H9 (cell line): ENCODE data around the gene ETV6. TPM values are rescaled to one million over a fixed set of nuclear protein-coding genes. Genes with fewer than 3 reads are reported as not detected.

Experiments
- DNase-seq: peaks from one replicate; pipeline ENCODE4 v3.0.0-alpha.2; 2017
- H2AFZ ChIP-seq: one replicate; pipeline ENCODE4 v1.6.1; 2013; ENCODE audit warnings: mild to moderate bottlenecking, low read length, control low read depth, moderate library complexity
- H2AK5ac ChIP-seq: 2 replicates; pipeline ENCODE4 v1.6.1; 2013; ENCODE audit warnings: low read length, control low read depth, mixed read lengths; ENCODE audit not compliant: insufficient read length
- H2BK120ac ChIP-seq: one replicate; pipeline ENCODE4 v1.6.1; 2013; ENCODE audit warnings: low read depth, mild to moderate bottlenecking, low read length, control low read depth, inconsistent platforms; ENCODE audit not compliant: poor library complexity, severe bottlenecking
- H2BK12ac ChIP-seq: 2 replicates; pipeline ENCODE4 v1.6.1; 2013; ENCODE audit warnings: low read length, control low read depth, mixed read lengths, low read depth; ENCODE audit not compliant: insufficient read length
- H2BK15ac ChIP-seq: 2 replicates; pipeline ENCODE4 v1.6.1; 2013; ENCODE audit warnings: low read depth, low read length, control low read depth
- H2BK20ac ChIP-seq: one replicate; pipeline ENCODE4 v1.6.1; 2013; ENCODE audit warnings: low read depth, mild to moderate bottlenecking, low read length, control low read depth, inconsistent platforms; ENCODE audit not compliant: poor library complexity, severe bottlenecking
- H2BK5ac ChIP-seq: 2 replicates; pipeline ENCODE4 v1.6.1; 2013; ENCODE audit warnings: low read length, control low read depth, mixed read lengths; ENCODE audit not compliant: insufficient read length
- H3K14ac ChIP-seq: 2 replicates; pipeline ENCODE4 v1.6.1; 2013; ENCODE audit warnings: low read length, control low read depth; ENCODE audit not compliant: insufficient read depth
- H3K18ac ChIP-seq: 2 replicates; pipeline ENCODE4 v1.6.1; 2013; ENCODE audit warnings: low read depth, mild to moderate bottlenecking, mixed read lengths, low read length, control low read depth; ENCODE audit not compliant: insufficient read length
- H3K23ac ChIP-seq: 2 replicates; pipeline ENCODE4 v1.6.1; 2013; ENCODE audit warnings: low read length, control low read depth, mixed read lengths, low read depth; ENCODE audit not compliant: insufficient read length
- H3K23me2 ChIP-seq: 2 replicates; pipeline ENCODE4 v1.6.1; 2013; ENCODE audit warnings: low read depth, mild to moderate bottlenecking, mixed read lengths, low read length, control low read depth; ENCODE audit not compliant: insufficient read length, poor library complexity, severe bottlenecking
- H3K27ac ChIP-seq: 2 replicates; pipeline ENCODE4 v1.5.1; 2013; ENCODE audit warnings: low read length, control low read depth, mixed read lengths, low read depth; ENCODE audit not compliant: insufficient read length
- H3K27me3 ChIP-seq: 2 replicates; pipeline ENCODE4 v1.6.1; 2013; ENCODE audit warnings: low read length, control low read depth, inconsistent platforms; ENCODE audit not compliant: insufficient read depth
- H3K4ac ChIP-seq: 2 replicates; pipeline ENCODE4 v1.6.1; 2013; ENCODE audit warnings: low read depth, mild to moderate bottlenecking, control low read depth, inconsistent platforms, low read length, moderate library complexity
- H3K4me1 ChIP-seq: 2 replicates; pipeline ENCODE4 v1.6.1; 2013; ENCODE audit warnings: low read length, control low read depth, inconsistent platforms; ENCODE audit not compliant: insufficient read depth
- H3K4me2 ChIP-seq: 2 replicates; pipeline ENCODE4 v1.6.1; 2013; ENCODE audit warnings: low read length, control low read depth, mixed read lengths; ENCODE audit not compliant: insufficient read length, insufficient read depth
- H3K56ac ChIP-seq: 2 replicates; pipeline ENCODE4 v1.6.1; 2013; ENCODE audit warnings: low read depth, mild to moderate bottlenecking, mixed read lengths, low read length, control low read depth; ENCODE audit not compliant: insufficient read length
- H3K79me1 ChIP-seq: 2 replicates; pipeline ENCODE4 v1.6.1; 2013; ENCODE audit warnings: low read depth, mild to moderate bottlenecking, moderate library complexity, low read length, control low read depth, inconsistent platforms; ENCODE audit not compliant: insufficient read depth, poor library complexity, severe bottlenecking
- H3K79me2 ChIP-seq: 2 replicates; pipeline ENCODE4 v1.6.1; 2013; ENCODE audit warnings: low read length, control low read depth, inconsistent platforms; ENCODE audit not compliant: insufficient read depth
- H3K9ac ChIP-seq: 2 replicates; pipeline ENCODE4 v1.6.1; 2013; ENCODE audit warnings: low read length, control low read depth, mixed read lengths; ENCODE audit not compliant: insufficient read length; ENCODE audit errors: extremely low read depth
- H3K9me3 ChIP-seq: one replicate; pipeline ENCODE4 v1.6.1; 2013; ENCODE audit warnings: low read depth, low read length, inconsistent platforms; ENCODE audit not compliant: control insufficient read depth
- H3T11ph ChIP-seq: one replicate; pipeline ENCODE4 v1.6.1; 2013; ENCODE audit warnings: mild to moderate bottlenecking, low read length, control low read depth, inconsistent platforms
- H4K20me1 ChIP-seq: one replicate; pipeline ENCODE4 v1.6.1; 2013; ENCODE audit not compliant: control insufficient read depth, insufficient read length, insufficient read depth
- H4K5ac ChIP-seq: 2 replicates; pipeline ENCODE4 v1.6.1; 2013; ENCODE audit warnings: low read depth, mild to moderate bottlenecking, mixed read lengths, low read length, control low read depth; ENCODE audit not compliant: insufficient read length
- H4K8ac ChIP-seq: replicated peaks from 2 replicates; pipeline ENCODE4 v1.6.1; 2013; ENCODE audit warnings: low read length, control low read depth, mixed read lengths, low read depth; ENCODE audit not compliant: insufficient read length
- H4K91ac ChIP-seq: 2 replicates; pipeline ENCODE4 v1.6.1; 2013; ENCODE audit warnings: low read depth, mild to moderate bottlenecking, moderate library complexity, mixed read lengths, low read length, control low read depth; ENCODE audit not compliant: insufficient read length
- H3K27ac Mint-ChIP-seq, 3 experiments: 2 replicates in 2 of 3; 3 replicates in 1 of 3; pipeline ENCODE4 v1.8.0; 2020 to 2021; ENCODE audit warnings: mixed read lengths in 3 of 3, mild to moderate bottlenecking in 1 of 3, moderate library complexity in 1 of 3
- H3K27me3 Mint-ChIP-seq: 2 replicates; pipeline ENCODE4 v1.8.0; 2021; ENCODE audit warnings: low read depth, mild to moderate bottlenecking, moderate library complexity, mixed read lengths
- H3K36me3 Mint-ChIP-seq, 3 experiments: 2 replicates in 2 of 3; 3 replicates in 1 of 3; pipeline ENCODE4 v1.8.0; 2020 to 2021; ENCODE audit warnings: low read depth in 3 of 3, mixed read lengths in 3 of 3; ENCODE audit not compliant: insufficient read depth in 1 of 3
- H3K4me1 Mint-ChIP-seq, 2 experiments: 2 replicates each; pipeline ENCODE4 v1.8.0; 2020; ENCODE audit warnings: mixed read lengths in 2 of 2
- H3K4me3 Mint-ChIP-seq, 2 experiments: 2 replicates in 1 of 2; 3 replicates in 1 of 2; pipeline ENCODE4 v1.8.0; 2020 to 2021; ENCODE audit warnings: mild to moderate bottlenecking in 2 of 2, mixed read lengths in 2 of 2, moderate library complexity in 1 of 2
- H3K9me3 Mint-ChIP-seq, 2 experiments: 2 replicates in 1 of 2; 3 replicates in 1 of 2; pipeline ENCODE4 v1.8.0; 2020; ENCODE audit warnings: mild to moderate bottlenecking in 2 of 2, mixed read lengths in 2 of 2, moderate library complexity in 1 of 2
- WGBS: extraction: QIAGEN DNeasy Blood & Tissue Kit; methylation state at CpG from one replicate; pipeline ENCODE4 v1.1.7; 2013; ENCODE audit warnings: missing lambda C conversion rate, low lambda C conversion rate, mixed read lengths; ENCODE audit not compliant: insufficient read length; ENCODE audit errors: extremely low coverage; 5-methylcytosine and 5-hydroxymethylcytosine counted together
- total RNA-seq: library from RNA; stranded (reverse); gene quantifications from 2 replicates; pipeline ENCODE4 v1.2.1, GENCODE V29; 2021
- TF ChIP-seq, protein P1 (sequence below): fragments of 200-600 bp; sonication (generic); conservative IDR thresholded peaks from 3 replicates; pipeline ENCODE4 v1.8.0; 2021; ENCODE audit warnings: antibody characterized with exemption, mild to moderate bottlenecking

ETV6 gene
- total RNA-seq, 1 experiment from 2014 or later = 28.7 TPM

DNA sequence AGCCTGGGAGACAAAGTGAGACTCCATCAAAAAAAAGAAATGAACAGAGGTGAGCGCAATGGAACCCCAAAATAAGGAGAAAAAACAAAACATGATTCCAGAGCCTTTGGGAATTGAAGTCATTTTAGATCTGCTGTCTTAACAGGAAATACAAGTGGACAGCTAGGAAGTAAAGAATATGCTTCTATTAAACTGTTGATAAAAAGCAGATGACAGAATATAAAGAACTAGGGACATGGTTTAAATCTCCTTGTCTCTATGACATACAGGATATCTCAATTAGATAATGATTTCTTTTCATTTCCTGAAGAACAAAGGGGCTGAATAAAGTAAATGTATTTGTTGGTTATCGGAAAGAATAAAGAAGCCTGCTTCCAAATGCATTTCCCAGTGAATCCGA lies 49.3 kb upstream of the ETV6 start:
- no peak overlapping the region for H2BK20ac ChIP-seq
- no peak overlapping the region for H2AFZ ChIP-seq
- H3K56ac ChIP-seq = no peak overlapping the region
- H3K4me1 ChIP-seq = peaks cover 6% of the 10 kb centered on the region; the same call in 1 of the 2 replicates
- H3K4me3 Mint-ChIP-seq = no peak overlapping the region
- H3K4me1 Mint-ChIP-seq = peaks cover 34% of the 10 kb centered on the region in 2 experiments
- TF ChIP-seq, protein P1, sequence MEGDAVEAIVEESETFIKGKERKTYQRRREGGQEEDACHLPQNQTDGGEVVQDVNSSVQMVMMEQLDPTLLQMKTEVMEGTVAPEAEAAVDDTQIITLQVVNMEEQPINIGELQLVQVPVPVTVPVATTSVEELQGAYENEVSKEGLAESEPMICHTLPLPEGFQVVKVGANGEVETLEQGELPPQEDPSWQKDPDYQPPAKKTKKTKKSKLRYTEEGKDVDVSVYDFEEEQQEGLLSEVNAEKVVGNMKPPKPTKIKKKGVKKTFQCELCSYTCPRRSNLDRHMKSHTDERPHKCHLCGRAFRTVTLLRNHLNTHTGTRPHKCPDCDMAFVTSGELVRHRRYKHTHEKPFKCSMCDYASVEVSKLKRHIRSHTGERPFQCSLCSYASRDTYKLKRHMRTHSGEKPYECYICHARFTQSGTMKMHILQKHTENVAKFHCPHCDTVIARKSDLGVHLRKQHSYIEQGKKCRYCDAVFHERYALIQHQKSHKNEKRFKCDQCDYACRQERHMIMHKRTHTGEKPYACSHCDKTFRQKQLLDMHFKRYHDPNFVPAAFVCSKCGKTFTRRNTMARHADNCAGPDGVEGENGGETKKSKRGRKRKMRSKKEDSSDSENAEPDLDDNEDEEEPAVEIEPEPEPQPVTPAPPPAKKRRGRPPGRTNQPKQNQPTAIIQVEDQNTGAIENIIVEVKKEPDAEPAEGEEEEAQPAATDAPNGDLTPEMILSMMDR = no peak
- H3K36me3 Mint-ChIP-seq = no peaks in the 10 kb centered on the region; a peak in 1 of 7 replicates
- no CpG with 5 or more reads among the region's 3 CpGs for WGBS
- H3K27me3 ChIP-seq = no peaks in the 10 kb centered on the region
- no peak overlapping the region for H4K91ac ChIP-seq
- H3K14ac ChIP-seq = no peak overlapping the region
- H2BK120ac ChIP-seq = no peak overlapping the region
- no peak overlapping the region for H2BK12ac ChIP-seq
- H3K79me2 ChIP-seq = no peaks in the 10 kb centered on the region
- DNase-seq = no peak
- H2BK15ac ChIP-seq = no peak overlapping the region
- no peaks in the 10 kb centered on the region for H3K27me3 Mint-ChIP-seq
- H4K5ac ChIP-seq = no peak overlapping the region
- no peak overlapping the region for H3K27ac ChIP-seq
- no peak overlapping the region for H2AK5ac ChIP-seq
- no peaks in the 10 kb centered on the region for H4K20me1 ChIP-seq
- no peak overlapping the region for H3K23ac ChIP-seq
- no peak overlapping the region for H3K18ac ChIP-seq
- H3K79me1 ChIP-seq = no peaks in the 10 kb centered on the region
- no peaks in the 10 kb centered on the region for H3K23me2 ChIP-seq
- H4K8ac ChIP-seq = no peak overlapping the region
- no peaks in the 10 kb centered on the region for H3K9me3 ChIP-seq
- no peak overlapping the region for H2BK5ac ChIP-seq
- H3K9ac ChIP-seq = no peak overlapping the region
- no peak overlapping the region for H3K4ac ChIP-seq
- no peak overlapping the region for H3K27ac Mint-ChIP-seq
- H3K9me3 Mint-ChIP-seq = 0 out of 5 replicates have a peak, but pooled peaks cover 0 to 3% of the 10 kb centered on the region in 2 experiments
- no peak overlapping the region for H3K4me2 ChIP-seq
- H3T11ph ChIP-seq = no peak overlapping the region
